Upper lobe of left lung (tissue), 6 donors: ENCODE data around the gene PRR33. TPM values are rescaled to one million over a fixed set of nuclear protein-coding genes. Genes with fewer than 3 reads are reported as not detected.
A peak's percentile ranks its signal among the peaks of the same experiment; 100 is the strongest.

Source experiments
- ATAC-seq, 2 donors: fragments of 200-7000 bp; cut with Tn5 transposase; one replicate each; pipeline ENCODE4 v1.9.1; 2022; ENCODE audit warnings: mild to moderate bottlenecking in 2 of 2, moderate library complexity in 2 of 2; ENCODE audit not compliant: low FRiP score in 2 of 2
- DNase-seq, 2 donors: peaks; one replicate each; pipeline ENCODE4 v3.0.0-alpha.2; 2019 to 2020
- H3K27ac ChIP-seq, 4 donors: fragments of 200-600 bp; sonication (generic); one replicate each; pipeline ENCODE4 v1.5.1; 2016 to 2019
- H3K27me3 ChIP-seq, 4 donors: fragments of 200-600 bp; sonication (generic); one replicate each; pipeline ENCODE4 v1.5.1; 2017 to 2019
- H3K36me3 ChIP-seq, 4 donors: fragments of 200-600 bp; sonication (generic); one replicate each; pipeline ENCODE4 v1.5.1; 2016 to 2019
- H3K4me1 ChIP-seq, 4 donors: fragments of 200-600 bp; sonication (generic); one replicate each; pipeline ENCODE4 v1.5.1; 2018 to 2019
- H3K4me3 ChIP-seq, 4 donors: fragments of 200-600 bp; sonication (generic); one replicate each; pipeline ENCODE4 v1.5.1; 2017 to 2019; ENCODE audit warnings: mild to moderate bottlenecking in 2 of 4, moderate library complexity in 1 of 4
- H3K9me3 ChIP-seq, 4 donors: fragments of 200-600 bp; sonication (generic); one replicate each; pipeline ENCODE4 v1.5.1; 2018 to 2019
- EP300 ChIP-seq, 4 donors: sonication (generic); formaldehyde crosslinking; IDR thresholded peaks; one replicate each; pipeline ENCODE4 v1.5.1; 2017; ENCODE audit warnings: antibody characterized with exemption in 4 of 4, control low read depth in 2 of 4
- POLR2A ChIP-seq, 4 donors: fragments of 450-650 bp; IDR thresholded peaks; one replicate each; pipeline ENCODE4 v1.5.1; 2016 to 2017; ENCODE audit warnings: antibody characterized with exemption in 4 of 4, mild to moderate bottlenecking in 2 of 4
- POLR2AphosphoS5 ChIP-seq, 2 donors: sonication (generic); formaldehyde crosslinking; IDR thresholded peaks; one replicate each; pipeline ENCODE4 v1.5.1; 2017; ENCODE audit warnings: antibody characterized with exemption in 2 of 2
- WGBS, 2 donors: methylation state at CpG; one replicate each; pipeline ENCODE4 v1.1.5; 2017 to 2018; 5-methylcytosine and 5-hydroxymethylcytosine counted together
- total RNA-seq, 6 donors: library from RNA; depleted of rRNA in 4 of 6; stranded (reverse); fragments of >200 nt in 4 of 6; gene quantifications; one replicate each; pipeline versions ENCODE4 v1.1.0 to v1.2.1, GENCODE V29; 2016 to 2021
- TF ChIP-seq, protein P1 (sequence below), 6 experiments: fragments of 450-650 bp in 4 of 6; fragments of 200-600 bp in 2 of 6; sonication (generic) in 2 of 6; IDR thresholded peaks; one replicate each; pipeline ENCODE4 v1.5.1; 2016 to 2019; ENCODE audit warnings: antibody characterized with exemption in 6 of 6
- donor health status: DM: no; HTN: no; CAD: no; lungs with moderate emphysema.
- donor health status: DM: no; HTN: yes; CAD: no; lungs with severe emphysema.

PRR33 gene
- total RNA-seq, 6 donors from 2014 or later, result not detected

GRCh38 chr11:1896468-1896867 is 4.8 kb upstream of the PRR33 start:
- Histone ChIP-seq H3K9me3 (no peaks in the 10 kb centered on the region), H3K27ac (no peak overlapping the region), H3K4me3 (peak overlapping the region in 1 of 4 donors; percentile 21), H3K27me3 (no peaks in the 10 kb centered on the region), H3K4me1 (no peaks in the 10 kb centered on the region), H3K36me3 (no peaks in the 10 kb centered on the region)
- ATAC-seq, result no peak
- WGBS, 2 donors, result 44 to 49% methylated on average over 10 of the region's 10 CpGs
- DNase-seq, result no peak
- TF ChIP-seq POLR2AphosphoS5 (IDR thresholded peaks at IDR 0.05) (no peak), POLR2A (IDR thresholded peaks at IDR 0.05) (no peak), EP300 (IDR thresholded peaks at IDR 0.05) (no peak)
- TF ChIP-seq, protein P1, sequence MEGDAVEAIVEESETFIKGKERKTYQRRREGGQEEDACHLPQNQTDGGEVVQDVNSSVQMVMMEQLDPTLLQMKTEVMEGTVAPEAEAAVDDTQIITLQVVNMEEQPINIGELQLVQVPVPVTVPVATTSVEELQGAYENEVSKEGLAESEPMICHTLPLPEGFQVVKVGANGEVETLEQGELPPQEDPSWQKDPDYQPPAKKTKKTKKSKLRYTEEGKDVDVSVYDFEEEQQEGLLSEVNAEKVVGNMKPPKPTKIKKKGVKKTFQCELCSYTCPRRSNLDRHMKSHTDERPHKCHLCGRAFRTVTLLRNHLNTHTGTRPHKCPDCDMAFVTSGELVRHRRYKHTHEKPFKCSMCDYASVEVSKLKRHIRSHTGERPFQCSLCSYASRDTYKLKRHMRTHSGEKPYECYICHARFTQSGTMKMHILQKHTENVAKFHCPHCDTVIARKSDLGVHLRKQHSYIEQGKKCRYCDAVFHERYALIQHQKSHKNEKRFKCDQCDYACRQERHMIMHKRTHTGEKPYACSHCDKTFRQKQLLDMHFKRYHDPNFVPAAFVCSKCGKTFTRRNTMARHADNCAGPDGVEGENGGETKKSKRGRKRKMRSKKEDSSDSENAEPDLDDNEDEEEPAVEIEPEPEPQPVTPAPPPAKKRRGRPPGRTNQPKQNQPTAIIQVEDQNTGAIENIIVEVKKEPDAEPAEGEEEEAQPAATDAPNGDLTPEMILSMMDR (IDR thresholded peaks at IDR 0.05), result no peak

DNA sequence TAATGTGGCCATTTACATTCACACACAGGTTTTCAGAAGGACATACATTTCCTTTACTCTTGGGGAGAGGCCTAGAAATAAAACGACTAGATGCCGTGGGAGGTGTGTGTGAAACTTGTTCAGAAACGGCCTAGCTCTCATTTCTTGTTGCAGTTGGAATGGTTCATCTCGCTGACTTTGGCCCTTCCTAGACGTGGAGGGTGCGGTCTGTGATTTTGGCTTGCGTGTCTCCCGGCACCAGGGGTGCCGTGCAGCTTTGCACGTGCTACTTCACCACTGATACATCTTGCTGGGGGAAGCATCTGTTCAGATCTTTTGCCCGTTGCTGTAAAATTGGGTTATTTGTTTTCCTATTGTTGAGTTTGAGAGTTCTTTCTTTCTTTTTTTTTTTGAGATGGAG is 3.1 kb upstream of the PRR33 start:
- H3K27ac ChIP-seq, result no peak overlapping the region
- DNase-seq (no peak), ATAC-seq (no peak)
- H3K9me3 ChIP-seq, result no peaks in the 10 kb centered on the region
- H3K4me3 ChIP-seq, result no peak overlapping the region
- no peaks in the 10 kb centered on the region for H3K36me3 ChIP-seq
- no peaks in the 10 kb centered on the region for H3K27me3 ChIP-seq
- 93 to 97% methylated on average over 11 of the region's 11 CpGs for WGBS, 2 donors
- TF ChIP-seq POLR2AphosphoS5 (IDR thresholded peaks at IDR 0.05), result no peak
- TF ChIP-seq, protein P1 (IDR thresholded peaks at IDR 0.05), result no peak
- no peaks in the 10 kb centered on the region for H3K4me1 ChIP-seq

GRCh38 chr11:1893581-1894359 is 2.1 kb upstream of the PRR33 start:
- Histone ChIP-seq H3K4me3 (no peak overlapping the region), H3K27me3 (no peaks in the 10 kb centered on the region), H3K36me3 (no peaks in the 10 kb centered on the region), H3K27ac (no peak overlapping the region), H3K9me3 (no peaks in the 10 kb centered on the region), H3K4me1 (peaks cover 0 to 3% (median 0%) of the 10 kb centered on the region in 4 donors)
- TF ChIP-seq, protein P1 (IDR thresholded peaks at IDR 0.05), result no peak
- no peak for TF ChIP-seq POLR2A (IDR thresholded peaks at IDR 0.05)
- TF ChIP-seq EP300 (IDR thresholded peaks at IDR 0.05), result no peak
- TF ChIP-seq POLR2AphosphoS5 (IDR thresholded peaks at IDR 0.05), result no peak
- WGBS, 2 donors, result 85 to 96% methylated on average over 3 to 4 of the region's 5 CpGs
- DNase-seq (no peak), ATAC-seq (no peak)

DNA sequence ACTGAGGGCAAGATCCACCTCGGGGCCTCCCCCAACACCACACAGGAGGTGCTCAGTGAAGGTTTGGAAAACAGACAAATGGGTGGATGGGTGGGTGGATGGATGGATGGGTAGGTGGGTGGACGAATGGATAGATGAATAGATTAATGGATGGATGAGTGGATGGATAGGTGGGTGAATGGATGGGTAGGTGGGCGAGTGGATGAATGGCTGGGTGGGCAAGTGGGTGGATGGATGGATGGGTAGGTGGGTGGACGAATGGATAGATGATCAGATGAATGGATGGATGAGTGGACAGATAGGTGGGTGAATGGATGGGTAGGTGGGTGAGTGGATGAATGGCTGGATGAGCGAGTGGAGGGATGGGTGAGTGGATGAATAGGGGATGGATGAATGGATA is 863 bp upstream of the PRR33 start:
- ATAC-seq (no peak), DNase-seq (no peak)
- H3K36me3 ChIP-seq, result no peaks in the 10 kb centered on the region
- no peak for TF ChIP-seq POLR2AphosphoS5 (IDR thresholded peaks at IDR 0.05)
- no peak for TF ChIP-seq POLR2A (IDR thresholded peaks at IDR 0.05)
- no peak for TF ChIP-seq EP300 (IDR thresholded peaks at IDR 0.05)
- TF ChIP-seq, protein P1 (IDR thresholded peaks at IDR 0.05), result no peak
- no peak overlapping the region for H3K27ac ChIP-seq
- H3K9me3 ChIP-seq, result no peaks in the 10 kb centered on the region
- WGBS, 2 donors, result 67 to 90% methylated on average over 5 of the region's 5 CpGs
- peaks cover 0 to 4% (median 0%) of the 10 kb centered on the region in 4 donors for H3K4me1 ChIP-seq
- no peak overlapping the region for H3K4me3 ChIP-seq
- H3K27me3 ChIP-seq, result no peaks in the 10 kb centered on the region

GRCh38 chr11:1892116-1892515 is 421 bp upstream of the PRR33 start:
- H3K4me3 ChIP-seq, result no peak overlapping the region

More at GRCh38 chr11:1892116-1892515, 421 bp upstream of the PRR33 start:
- Histone ChIP-seq H3K36me3 (no peaks in the 10 kb centered on the region), H3K4me1 (peaks cover 0 to 4% (median 0%) of the 10 kb centered on the region in 4 donors), H3K27ac (no peak overlapping the region), H3K27me3 (no peaks in the 10 kb centered on the region), H3K9me3 (no peaks in the 10 kb centered on the region)
- DNase-seq (no peak), ATAC-seq (no peak)
- TF ChIP-seq POLR2AphosphoS5 (IDR thresholded peaks at IDR 0.05) (no peak), POLR2A (IDR thresholded peaks at IDR 0.05) (no peak), EP300 (IDR thresholded peaks at IDR 0.05) (no peak)
- TF ChIP-seq, protein P1 (IDR thresholded peaks at IDR 0.05), result no peak
- WGBS, 2 donors, result 82% methylated on average over 2 to 7 of the region's 7 CpGs
